Embryonic facial prominence (tissue), 1 donor: Measurements from ENCODE around the gene AKAP13.
"Not testable (repeated sequence)": the region's sequence is repeated elsewhere in the genome, so short reads cannot be mapped to it uniquely, and the experiment has no call there.

Experiments used
- DNase-seq: peaks from one replicate; pipeline ENCODE4 v3.0.0-alpha.2; 2016; ENCODE audit errors: extremely low spot score

The AKAP13 gene, protein sequence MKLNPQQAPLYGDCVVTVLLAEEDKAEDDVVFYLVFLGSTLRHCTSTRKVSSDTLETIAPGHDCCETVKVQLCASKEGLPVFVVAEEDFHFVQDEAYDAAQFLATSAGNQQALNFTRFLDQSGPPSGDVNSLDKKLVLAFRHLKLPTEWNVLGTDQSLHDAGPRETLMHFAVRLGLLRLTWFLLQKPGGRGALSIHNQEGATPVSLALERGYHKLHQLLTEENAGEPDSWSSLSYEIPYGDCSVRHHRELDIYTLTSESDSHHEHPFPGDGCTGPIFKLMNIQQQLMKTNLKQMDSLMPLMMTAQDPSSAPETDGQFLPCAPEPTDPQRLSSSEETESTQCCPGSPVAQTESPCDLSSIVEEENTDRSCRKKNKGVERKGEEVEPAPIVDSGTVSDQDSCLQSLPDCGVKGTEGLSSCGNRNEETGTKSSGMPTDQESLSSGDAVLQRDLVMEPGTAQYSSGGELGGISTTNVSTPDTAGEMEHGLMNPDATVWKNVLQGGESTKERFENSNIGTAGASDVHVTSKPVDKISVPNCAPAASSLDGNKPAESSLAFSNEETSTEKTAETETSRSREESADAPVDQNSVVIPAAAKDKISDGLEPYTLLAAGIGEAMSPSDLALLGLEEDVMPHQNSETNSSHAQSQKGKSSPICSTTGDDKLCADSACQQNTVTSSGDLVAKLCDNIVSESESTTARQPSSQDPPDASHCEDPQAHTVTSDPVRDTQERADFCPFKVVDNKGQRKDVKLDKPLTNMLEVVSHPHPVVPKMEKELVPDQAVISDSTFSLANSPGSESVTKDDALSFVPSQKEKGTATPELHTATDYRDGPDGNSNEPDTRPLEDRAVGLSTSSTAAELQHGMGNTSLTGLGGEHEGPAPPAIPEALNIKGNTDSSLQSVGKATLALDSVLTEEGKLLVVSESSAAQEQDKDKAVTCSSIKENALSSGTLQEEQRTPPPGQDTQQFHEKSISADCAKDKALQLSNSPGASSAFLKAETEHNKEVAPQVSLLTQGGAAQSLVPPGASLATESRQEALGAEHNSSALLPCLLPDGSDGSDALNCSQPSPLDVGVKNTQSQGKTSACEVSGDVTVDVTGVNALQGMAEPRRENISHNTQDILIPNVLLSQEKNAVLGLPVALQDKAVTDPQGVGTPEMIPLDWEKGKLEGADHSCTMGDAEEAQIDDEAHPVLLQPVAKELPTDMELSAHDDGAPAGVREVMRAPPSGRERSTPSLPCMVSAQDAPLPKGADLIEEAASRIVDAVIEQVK (N-terminal part only)

DNA sequence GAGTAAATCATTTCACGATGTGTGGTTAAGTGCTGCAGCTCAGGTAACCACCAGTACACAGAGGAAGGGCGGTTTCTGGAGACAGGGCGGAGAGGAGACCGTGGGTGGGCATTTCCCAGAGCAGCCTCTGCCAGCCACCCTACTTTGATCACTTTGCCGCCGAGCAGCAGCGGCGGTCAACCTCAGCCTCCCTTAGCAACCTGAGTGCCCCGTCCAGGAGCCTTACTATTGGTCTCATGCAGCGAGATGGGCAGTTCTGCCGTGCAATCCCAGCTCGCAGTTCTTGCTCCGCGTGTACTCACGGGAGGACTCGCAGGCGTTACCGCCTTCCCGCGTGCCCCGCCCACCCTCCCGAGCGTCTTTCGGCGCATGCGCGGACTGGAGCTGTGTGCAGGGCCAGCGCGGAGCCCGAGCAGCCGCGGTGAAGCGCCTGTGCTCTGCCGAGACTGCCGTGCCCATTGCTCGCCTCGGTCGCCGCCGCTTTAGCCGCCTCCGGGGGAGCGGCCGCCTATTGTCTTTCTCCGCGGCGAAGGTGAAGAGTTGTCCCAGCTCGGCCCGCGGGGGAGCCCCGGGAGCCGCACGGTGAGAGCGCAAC lies at the start of gene AKAP13:
Gene AKAP13, plus strand, starts transcription at position 387 of the 595 bp plus-strand sequence. CDS start 105,118 bp downstream, outside the sequence.
- DNase-seq: peak; percentile 87

DNA sequence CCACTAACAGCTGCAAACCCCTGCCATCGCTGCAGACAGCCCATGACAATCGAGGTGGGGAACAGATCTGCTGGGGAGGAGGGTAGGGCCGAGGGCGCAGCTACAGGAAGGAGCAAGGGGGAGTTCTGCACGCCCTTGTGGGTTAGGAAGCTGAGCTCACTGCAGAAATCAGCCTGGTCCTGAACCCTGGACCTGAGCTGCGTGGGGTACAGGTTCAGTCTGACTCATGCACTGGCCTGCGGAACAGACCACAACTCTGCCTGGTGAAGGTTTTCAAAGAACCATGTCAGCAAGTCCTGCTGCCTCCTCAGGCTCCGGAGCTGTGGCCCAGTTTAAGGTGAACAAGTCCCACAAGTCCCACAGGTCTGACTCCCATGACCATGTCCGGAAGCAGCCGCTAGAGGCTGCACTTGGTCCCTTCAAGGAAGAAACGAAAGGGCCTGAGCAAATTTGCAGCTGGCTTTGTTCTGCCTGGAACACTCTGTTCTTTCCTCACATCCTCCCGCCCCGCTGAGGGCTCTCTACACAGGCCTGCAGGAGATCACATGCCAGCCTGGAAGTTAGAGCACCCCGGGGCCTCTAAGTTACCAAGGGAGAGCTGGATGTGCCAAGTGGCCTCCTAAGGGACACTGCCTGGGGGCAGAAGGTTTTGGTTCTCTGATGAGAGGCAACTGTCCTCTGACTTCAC lies 49.4 kb upstream of the AKAP13 start:
- DNase-seq: peak; percentile 42

DNA sequence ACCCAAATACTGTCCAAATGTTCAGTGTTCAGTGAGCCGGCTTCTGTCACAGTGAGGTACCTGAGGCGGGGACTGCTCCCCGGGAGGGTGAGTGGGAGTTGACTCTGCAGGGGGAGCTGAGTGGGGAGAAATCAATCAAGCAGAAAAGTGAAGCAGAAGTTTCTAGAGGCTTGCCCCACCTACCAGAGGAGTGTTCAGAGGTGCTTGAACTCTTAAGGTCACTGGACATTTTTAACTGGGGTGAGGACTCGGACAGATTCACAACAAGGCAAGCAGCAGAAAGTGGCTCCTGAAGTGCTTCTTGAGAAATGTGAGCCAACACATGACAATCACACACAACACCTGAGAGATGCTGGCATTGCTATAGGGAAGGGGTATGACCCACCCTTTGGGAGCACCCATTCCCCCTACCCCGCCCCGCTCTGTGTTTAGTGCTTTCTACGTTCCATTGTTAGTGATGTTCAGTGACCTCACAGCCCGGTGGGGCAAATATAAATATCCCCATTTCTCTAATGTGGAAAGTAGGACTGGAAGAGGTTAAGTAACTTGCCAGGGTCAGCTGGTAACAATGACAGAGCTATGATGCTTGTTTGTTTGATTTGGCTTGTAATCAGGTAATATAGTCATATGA lies 48.6 kb upstream of the AKAP13 start:
- no peak for DNase-seq

DNA sequence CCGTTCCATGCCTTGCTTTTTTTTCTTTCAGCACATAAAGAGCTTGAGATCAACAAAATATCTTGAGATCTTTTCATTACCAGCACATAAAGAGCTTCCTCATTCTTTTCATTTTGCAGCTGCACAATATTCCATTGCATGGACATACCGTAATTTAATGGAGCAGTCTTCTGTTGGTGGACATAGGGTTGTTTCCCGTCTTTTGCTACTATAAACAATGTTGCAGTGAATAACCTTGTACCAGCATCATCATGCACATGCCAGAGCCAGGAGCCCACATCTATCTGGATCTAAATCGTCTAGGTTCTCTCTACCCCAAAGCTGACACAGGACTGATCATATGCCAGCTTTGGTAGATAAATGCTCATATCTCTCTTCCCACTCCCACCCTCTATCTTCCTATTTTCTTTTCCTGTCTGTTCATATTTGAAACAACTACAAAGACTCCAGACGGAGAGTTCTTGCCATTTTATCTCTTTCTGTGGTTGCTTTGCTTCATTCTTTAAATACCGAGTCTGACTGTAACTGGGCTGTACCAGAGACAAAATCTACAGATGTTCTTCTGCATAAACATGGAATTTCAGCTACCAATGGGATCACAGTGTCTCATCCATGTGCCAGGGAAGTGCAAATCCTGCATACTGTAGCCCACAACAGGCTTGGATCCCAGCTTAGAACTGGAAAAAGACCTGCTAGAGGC lies 47.1 kb upstream of the AKAP13 start:
- DNase-seq: no peak

DNA sequence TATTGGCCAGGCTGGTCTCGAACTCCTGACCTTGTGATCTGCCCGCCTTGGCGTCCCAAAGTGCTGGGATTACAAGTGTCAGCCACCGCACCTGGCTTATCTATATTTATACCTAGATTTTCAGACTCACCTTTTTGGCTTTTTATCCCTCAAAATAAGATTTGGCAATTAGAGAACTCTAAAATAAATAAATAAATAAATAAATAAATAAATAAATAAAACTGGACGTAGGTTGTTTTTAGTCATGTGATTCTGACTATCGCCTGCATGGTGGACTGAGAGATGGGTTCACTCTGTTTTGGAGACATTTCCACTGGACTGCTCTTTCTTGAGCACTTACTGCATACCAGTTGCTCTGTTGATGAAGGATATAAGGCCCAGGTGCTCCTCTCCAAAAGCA lies 46.2 kb upstream of the AKAP13 start:
- DNase-seq: no peak

DNA sequence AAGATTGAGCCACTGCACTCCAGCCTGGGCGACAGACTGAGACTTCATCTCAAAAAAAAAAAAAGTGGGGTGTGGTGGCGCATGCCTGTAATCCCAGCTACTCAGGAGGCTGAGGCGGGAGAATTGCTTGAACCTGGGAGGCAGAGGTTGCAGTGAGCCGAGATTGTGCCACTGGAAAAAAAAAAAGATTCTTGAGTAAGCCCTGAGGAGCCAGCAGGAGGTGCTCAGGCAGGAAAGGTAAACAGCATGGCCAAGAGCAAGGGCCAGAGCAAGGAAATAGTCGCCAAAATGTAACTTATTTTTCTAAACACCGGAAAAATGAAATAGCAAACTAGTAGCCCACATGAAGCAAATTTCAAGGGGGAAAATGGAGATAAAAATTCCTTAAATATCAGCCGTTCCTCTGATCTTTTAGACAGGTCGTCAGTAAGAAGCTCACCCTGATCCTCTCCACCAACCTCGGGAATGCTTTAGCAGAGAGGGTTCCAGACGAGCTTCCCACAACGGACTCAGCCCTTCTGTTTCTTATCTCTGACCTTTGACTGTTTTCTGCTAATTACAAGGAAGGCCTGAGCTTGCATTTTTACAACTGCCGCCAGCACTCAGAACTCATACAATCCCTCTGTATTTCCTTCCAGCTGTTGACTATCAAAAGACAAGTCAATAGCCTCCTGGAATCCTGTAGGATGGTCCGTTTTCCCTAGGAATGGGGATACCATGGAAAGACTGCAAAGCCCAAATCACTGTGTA lies 45.0 kb upstream of the AKAP13 start:
- DNase-seq: no peak

DNA sequence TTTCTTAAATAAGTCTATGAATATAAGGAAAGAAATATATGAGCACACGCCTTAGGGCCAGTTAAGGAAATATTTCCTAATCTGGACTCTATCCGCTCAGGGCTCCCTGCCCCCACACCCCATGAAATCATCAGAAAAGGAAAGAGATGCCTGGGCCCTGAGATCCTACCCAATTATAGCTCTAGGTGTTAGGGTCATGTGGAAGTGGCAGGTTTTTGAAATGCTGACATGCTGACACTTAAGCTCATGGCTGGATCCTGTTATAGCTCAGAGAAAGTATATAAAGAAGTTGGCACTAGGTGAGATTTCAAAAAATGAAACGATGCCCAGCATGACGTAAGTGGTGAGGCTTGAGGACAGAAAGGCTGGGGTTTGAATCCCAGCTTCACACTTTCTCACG lies 43.5 kb upstream of the AKAP13 start:
- DNase-seq: no peak

DNA sequence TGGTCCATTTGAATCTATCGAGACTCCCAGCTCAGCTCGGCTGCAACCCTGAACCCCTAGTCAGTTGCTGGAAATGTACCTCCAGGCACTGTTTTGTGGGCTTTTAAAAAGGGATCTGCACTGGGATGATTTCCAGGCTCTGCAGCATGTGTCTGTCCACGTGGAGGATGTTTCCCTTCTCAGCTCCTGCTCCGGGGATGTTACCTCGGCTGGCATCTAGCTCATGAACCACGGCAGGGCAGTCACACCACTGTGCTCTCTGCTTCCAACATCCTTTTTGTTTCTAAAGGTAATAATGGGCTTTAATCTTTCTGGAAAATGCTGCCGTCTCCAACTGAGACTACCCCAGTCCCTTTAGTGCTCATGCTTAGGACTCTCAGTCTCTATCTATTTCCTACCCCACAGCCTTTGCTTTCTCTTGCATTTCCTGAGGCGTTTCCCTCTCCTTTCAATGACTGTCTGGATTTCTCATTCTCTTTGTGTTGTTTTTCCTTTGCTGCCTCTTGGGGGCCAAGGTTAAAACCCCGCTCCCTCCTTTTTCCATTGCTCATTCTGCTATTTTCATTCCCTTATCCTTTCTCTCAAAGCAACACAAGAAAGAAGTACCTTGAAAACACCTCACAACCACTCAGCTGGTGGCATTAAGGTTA lies 42.9 kb upstream of the AKAP13 start:
- no peak for DNase-seq

DNA sequence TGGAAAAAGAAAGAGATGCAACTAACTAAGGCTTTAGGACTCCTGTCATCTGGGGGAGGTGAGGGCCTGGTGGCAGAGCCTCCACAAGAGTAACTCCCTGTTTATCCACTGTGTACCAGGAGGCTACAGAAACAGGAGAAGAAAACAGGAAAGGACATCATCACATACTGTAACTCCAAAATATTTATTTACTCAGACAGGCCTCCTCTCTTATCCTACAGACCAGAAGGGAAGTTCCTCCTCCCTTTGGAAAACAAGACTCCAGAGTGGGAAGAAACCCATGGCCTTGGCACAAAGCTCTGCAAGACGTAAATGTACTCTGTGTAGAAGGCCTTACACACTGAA lies 40.1 kb upstream of the AKAP13 start:
- DNase-seq: no peak

DNA sequence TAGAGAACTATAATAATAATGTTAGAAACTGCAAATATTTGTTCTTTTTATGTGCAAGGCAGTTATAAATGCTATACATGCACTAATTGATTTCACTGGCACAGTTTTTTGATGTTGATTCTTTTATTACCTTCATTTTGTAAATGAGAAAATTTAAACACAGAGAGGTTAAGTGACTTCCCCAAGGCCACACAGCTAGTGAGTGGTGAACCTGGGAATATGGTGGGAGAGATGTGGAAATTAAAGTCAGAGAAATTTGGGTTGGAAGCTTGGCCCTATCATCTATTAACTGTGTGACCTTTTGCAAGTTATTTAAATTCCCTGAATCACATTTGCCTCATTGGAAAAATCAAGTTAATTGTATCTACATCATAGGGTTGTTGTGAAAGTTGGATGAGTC lies 39.6 kb upstream of the AKAP13 start:
- DNase-seq: no peak

DNA sequence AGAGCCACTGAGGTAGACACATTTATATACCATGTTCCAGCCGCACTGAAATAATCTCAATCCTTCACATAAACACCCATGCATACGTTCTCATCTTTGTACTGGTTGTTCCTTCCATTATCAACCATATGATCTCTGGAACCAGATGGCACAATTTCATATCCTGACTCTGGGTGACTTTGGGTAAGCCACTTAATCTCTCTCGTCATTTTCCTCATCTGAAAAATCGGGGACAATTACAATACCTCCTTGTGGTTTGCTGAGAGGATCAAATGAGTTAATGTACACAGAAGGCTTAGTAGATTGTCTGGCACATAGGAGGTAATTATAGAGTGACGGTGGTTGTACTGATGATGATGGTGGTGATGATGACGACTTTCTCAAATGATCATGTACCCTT lies 38.2 kb upstream of the AKAP13 start:
- DNase-seq: not testable (repeated sequence)

DNA sequence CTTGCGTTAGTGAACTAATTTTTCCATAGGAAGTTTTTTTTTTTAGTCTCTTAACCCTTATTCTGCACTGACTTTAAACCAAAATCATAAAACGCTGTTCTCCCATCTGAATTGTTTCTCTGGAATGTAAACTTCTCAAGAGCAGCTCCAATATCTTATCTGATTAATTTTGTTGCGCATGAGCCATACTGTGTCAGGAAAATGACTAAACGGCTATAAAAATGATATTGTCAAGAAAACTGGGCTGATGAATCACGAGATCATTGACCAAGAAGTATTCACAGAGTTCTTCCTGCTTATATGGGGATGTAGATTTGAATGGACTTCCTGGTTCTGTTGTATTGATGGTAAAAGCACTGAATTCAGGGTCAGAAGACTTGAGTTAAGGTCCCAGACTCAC lies 37.0 kb upstream of the AKAP13 start:
- DNase-seq: not testable (repeated sequence)

DNA sequence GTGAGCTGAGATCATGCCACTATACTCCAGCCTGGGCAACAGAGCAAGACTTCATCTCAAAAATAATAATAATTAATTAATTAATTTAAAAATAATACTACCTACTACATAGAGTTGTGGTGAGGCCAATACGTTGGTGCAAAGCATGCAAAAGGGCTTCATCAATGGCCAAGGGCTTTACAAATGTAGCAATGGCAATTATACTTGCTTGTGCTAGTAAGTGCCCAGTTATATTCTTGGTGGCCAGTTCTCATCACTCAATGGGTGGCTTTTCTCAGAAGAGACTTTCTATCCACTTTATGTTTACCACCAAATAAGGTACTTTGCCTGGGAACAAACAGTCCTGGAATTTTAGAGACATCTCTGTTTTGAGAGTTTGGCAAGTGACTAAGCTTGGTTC lies 36.2 kb upstream of the AKAP13 start:
- DNase-seq: not testable (repeated sequence)

DNA sequence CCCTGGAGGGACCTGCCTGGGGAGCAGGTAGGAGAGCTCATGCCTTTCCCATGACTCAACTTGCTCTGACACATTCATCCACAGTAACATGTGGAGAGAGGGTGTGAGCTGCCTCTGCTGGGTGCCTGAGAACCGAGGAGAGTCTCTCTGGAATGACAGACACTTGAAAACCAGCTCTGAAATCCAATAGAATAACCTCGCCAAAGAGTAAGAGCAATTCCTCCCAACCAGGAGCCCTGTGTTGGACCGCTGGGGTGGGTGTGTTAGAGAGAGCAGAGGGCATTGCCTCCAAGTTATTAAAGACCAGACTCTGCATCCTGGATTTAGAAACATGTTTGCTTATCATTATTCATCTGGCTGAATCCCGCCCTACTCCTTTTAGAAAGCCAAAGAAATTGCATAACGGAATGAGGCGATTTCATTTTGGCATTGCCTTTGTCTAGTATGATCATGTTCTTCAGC lies 35.7 kb upstream of the AKAP13 start:
- DNase-seq: not testable (repeated sequence)

DNA sequence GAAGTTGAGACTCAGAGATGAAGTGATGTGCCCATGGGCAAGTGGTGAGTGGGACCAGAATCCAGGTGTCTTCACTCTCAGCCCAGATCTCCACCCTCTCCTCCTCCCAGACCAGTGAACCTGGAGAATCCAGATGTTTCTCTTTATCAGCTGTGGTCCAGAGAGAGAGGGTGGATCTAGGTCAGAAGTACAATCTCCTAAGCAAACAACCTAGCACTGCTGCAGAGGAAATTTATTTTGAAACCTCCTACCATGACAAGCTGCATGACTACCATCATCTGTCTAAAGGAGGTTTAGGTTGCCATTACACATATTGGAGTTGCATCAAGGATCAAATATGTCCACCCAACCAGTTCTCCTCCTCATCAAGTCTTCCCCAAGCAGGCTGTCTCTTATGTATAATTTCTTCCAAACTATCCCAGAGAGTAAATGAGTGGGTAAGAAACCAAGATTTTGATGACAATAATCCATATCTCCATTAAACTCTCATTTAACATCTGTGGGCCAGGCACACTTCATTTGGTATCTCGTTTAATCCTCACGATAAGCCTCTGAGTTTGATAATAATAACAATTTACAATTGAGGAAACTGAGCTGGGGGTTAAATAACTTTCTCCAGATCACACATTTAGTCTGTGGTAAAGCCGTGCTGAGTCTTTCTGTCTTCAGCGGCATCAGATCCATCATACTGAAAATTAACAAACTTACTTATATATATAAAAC lies 35.0 kb upstream of the AKAP13 start:
- not testable (repeated sequence) for DNase-seq

DNA sequence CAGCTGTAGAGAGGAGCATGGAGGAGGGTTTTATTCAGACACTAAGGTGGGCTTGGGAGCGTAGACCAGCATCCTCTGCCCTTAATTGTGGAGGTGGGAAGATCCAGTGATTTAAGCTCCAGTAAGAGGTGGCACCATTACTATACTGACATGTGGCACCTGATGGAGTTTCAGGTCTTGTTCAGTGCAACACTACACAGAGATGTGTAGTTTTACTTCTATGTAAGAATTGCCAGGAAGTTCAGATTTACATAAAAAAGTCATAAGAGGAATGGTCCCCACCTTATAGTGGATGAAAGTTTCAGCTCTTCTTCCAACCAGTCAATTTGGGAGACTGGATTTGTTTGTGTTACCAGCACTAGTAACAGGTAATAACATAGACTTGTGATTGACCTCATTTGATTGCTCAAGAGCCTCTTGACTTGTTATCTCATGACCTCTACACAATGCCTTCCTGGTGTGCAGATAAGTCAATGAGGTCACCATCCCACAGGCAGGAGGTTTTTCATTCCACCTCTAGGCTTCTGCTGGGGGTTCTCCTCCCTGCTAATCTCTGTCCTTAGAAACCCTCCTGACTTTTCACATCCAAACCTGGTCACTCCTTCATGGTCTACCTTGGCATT lies 33.8 kb upstream of the AKAP13 start:
- DNase-seq: not testable (repeated sequence)

DNA sequence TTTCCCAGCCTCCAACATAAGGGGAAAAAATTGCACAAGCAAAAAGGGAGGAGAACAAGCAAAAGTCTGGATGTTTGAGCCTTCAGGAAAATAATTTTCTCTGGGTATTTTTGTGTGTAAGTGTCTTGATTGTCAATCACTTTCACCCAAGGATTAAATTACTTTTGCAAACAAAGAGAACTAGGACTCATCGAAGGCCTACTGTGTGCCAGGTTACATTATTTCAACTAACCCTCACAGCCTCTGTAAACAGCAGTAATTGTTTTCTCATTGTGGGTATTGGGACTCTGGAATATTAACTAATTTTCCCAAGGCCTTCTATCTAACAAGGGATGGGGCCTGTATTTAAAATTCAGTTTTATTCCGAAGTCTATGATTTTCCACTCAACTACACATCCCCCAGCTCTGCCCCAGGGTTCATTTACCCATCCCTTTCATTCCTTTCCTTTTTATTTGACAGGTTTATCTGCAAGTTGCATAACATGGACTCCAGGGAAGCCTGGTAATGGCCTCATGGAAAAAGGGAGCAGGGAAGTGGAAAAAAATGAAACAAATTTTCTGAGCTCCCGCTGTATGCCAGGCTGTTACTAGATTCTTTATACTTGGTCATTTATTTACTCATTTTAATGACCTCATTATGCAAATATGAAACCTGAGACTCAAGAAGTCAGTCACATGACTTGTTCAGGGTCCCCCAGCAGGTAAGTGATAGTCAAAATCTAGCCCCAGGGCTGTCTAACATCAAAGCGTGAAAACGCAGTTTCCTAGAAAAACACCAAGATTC lies 32.9 kb upstream of the AKAP13 start:
- DNase-seq: not testable (repeated sequence)
